Endodermal cell (in vitro differentiated cells): Measurements from ENCODE around the gene TSTD2. TPM values are rescaled to one million over a fixed set of nuclear protein-coding genes. Genes with fewer than 3 reads are reported as not detected.

Source experiments
- DNase-seq: peaks from one replicate; pipeline ENCODE4 v3.0.0-alpha.2; 2017
- H3K27ac ChIP-seq: 2 replicates; pipeline ENCODE4 v1.5.1; 2013; ENCODE audit warnings: mild to moderate bottlenecking, low read depth, low read length, moderate library complexity
- H3K27me3 ChIP-seq: 2 replicates; pipeline ENCODE4 v1.6.1; 2013; ENCODE audit warnings: mild to moderate bottlenecking, low read length, moderate library complexity; ENCODE audit not compliant: insufficient read depth, control insufficient read depth, poor library complexity, severe bottlenecking
- H3K36me3 ChIP-seq: 2 replicates; pipeline ENCODE4 v1.7.0; 2013; ENCODE audit warnings: mild to moderate bottlenecking, low read length, moderate library complexity; ENCODE audit not compliant: control insufficient read depth, insufficient read depth
- H3K4me1 ChIP-seq: one replicate; pipeline ENCODE4 v1.7.0; 2013; ENCODE audit warnings: low read length; ENCODE audit not compliant: control insufficient read depth, insufficient read depth
- H3K4me3 ChIP-seq: 2 replicates; pipeline ENCODE4 v1.5.1; 2013; ENCODE audit warnings: mild to moderate bottlenecking, low read length, moderate library complexity
- H3K9ac ChIP-seq: 2 replicates; pipeline ENCODE4 v1.6.1; 2013; ENCODE audit warnings: mild to moderate bottlenecking, low read length, moderate library complexity; ENCODE audit not compliant: poor library complexity, severe bottlenecking; ENCODE audit errors: extremely low read depth
- H3K9me3 ChIP-seq: 2 replicates; pipeline ENCODE4 v1.6.1; 2013; ENCODE audit warnings: mild to moderate bottlenecking, low read length, moderate library complexity; ENCODE audit not compliant: control insufficient read depth
- H3K27ac Mint-ChIP-seq: 2 replicates; pipeline ENCODE4 v1.8.0; 2020; ENCODE audit warnings: mixed read lengths
- H3K27me3 Mint-ChIP-seq: 2 replicates; pipeline ENCODE4 v1.8.0; 2021; ENCODE audit warnings: mild to moderate bottlenecking, mixed read lengths; ENCODE audit not compliant: insufficient read depth
- H3K36me3 Mint-ChIP-seq: 2 replicates; pipeline ENCODE4 v1.8.0; 2020; ENCODE audit warnings: low read depth, mixed read lengths
- H3K4me1 Mint-ChIP-seq: 2 replicates; pipeline ENCODE4 v1.8.0; 2020; ENCODE audit warnings: mixed read lengths
- H3K4me3 Mint-ChIP-seq: 2 replicates; pipeline ENCODE4 v1.8.0; 2020; ENCODE audit warnings: mild to moderate bottlenecking, moderate library complexity, mixed read lengths
- H3K9me3 Mint-ChIP-seq: 2 replicates; pipeline ENCODE4 v1.8.0; 2020; ENCODE audit warnings: mild to moderate bottlenecking, mixed read lengths
- WGBS, 2 experiments: methylation state at CpG; one replicate each; pipeline versions ENCODE4 v1.1.5 to v1.1.7; 2013; ENCODE audit warnings: missing lambda C conversion rate in 2 of 2, mixed read lengths in 1 of 2; ENCODE audit not compliant: insufficient coverage in 1 of 2, insufficient read length in 1 of 2; 5-methylcytosine and 5-hydroxymethylcytosine counted together
- total RNA-seq, 2 donors: library from RNA; stranded (reverse); fragmentation: NEBNext Ultra II Directional in 1 of 2; extraction: Animal tissue kit (Norgen Biotek cat#: 25700) in 1 of 2; gene quantifications; 2 replicates in 1 of 2; 3 replicates in 1 of 2; pipeline ENCODE4 v1.2.1, GENCODE V29; 2021
- TF ChIP-seq, protein P1 (sequence below): fragments of 200-600 bp; sonication (generic); conservative IDR thresholded peaks from 2 replicates; pipeline ENCODE4 v1.5.0; 2021; ENCODE audit warnings: antibody characterized with exemption, mild to moderate bottlenecking

Gene TSTD2
- total RNA-seq, 2 donors from 2014 or later: 23.0 TPM

DNA sequence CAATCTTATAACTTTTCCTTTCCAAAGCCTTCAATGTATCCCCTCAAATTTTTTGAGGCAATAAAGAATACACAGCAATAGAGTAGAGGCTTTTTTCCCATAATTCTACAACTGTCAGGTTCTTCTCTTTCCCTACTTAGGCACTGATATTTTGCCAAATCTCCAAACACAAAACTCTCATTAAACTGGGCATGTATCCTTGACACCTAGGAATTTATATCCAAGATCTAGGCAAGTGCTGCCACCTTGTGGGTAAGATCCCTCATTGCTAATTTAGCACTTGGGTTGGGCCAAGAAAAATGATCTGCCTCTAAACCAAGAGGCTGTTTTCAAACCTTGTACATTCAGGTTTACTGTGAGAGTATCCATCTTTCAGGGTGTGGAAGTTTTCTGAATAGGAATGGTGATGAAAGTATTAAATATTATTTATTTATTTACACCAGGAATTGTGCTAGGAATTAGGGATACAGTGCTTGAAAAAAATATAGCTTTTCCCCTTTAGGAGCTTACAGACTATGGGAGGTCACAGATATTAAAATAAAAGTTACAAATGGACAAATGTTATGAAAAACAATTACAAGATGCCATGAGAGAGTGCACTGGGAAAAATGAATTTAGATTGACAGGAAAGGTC, 17.6 kb downstream of the TSTD2 start:
- H3K4me3 ChIP-seq: no peak overlapping the region
- H3K4me1 ChIP-seq: no peaks in the 10 kb centered on the region
- H3K36me3 ChIP-seq: peaks cover 62% of the 10 kb centered on the region
- H3K27me3 ChIP-seq: no peaks in the 10 kb centered on the region
- Mint-ChIP-seq H3K27me3 (no peaks in the 10 kb centered on the region), H3K9me3 (peaks cover 8% of the 10 kb centered on the region), H3K4me1 (peaks cover 5% of the 10 kb centered on the region), H3K36me3 (peaks cover 70% of the 10 kb centered on the region), H3K27ac (no peak overlapping the region), H3K4me3 (no peak overlapping the region)
- no peak overlapping the region for H3K9ac ChIP-seq
- peak; percentile 81 for DNase-seq
- H3K9me3 ChIP-seq: peaks cover 10% of the 10 kb centered on the region
- TF ChIP-seq, protein P1, sequence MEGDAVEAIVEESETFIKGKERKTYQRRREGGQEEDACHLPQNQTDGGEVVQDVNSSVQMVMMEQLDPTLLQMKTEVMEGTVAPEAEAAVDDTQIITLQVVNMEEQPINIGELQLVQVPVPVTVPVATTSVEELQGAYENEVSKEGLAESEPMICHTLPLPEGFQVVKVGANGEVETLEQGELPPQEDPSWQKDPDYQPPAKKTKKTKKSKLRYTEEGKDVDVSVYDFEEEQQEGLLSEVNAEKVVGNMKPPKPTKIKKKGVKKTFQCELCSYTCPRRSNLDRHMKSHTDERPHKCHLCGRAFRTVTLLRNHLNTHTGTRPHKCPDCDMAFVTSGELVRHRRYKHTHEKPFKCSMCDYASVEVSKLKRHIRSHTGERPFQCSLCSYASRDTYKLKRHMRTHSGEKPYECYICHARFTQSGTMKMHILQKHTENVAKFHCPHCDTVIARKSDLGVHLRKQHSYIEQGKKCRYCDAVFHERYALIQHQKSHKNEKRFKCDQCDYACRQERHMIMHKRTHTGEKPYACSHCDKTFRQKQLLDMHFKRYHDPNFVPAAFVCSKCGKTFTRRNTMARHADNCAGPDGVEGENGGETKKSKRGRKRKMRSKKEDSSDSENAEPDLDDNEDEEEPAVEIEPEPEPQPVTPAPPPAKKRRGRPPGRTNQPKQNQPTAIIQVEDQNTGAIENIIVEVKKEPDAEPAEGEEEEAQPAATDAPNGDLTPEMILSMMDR: peak; percentile 89
- no peak overlapping the region for H3K27ac ChIP-seq

DNA sequence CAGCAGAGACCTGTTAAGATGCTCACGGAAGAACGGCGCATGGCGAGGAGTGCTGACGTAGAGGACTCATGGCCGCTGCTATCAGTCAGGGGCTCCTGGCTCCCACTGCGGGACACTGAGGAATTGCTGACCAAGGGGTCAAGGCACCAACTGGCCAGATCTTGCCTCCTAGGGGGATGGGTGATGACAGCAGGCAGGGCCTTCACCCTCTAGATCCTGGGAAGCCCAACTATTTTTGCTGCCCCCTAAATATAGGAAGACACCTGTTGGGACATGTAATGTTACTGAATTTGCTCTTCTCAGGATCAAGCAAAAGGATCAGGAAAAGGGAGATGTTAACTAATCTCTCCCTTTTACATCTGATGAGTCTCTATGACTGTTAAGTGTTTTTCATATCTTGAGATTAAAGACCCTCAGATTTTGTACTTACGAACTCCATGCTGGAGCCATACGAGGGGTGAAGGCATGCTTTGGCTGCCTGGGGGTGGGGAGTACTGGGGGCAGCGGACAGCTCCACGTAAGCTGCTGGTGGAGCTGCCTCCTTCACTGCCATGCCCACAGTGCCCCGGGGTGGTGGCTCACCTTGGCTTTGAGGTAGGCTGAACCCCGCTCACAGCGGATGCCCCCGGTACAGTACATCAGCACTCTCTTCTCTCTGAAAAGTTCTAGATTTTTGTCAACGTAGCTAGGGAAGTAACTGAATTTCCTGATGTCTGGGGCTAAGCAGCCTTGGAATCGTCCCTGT, 28.1 kb downstream of the TSTD2 start:
- Mint-ChIP-seq H3K4me3 (no peak overlapping the region), H3K4me1 (peaks cover under 1% of the 10 kb centered on the region), H3K27me3 (no peaks in the 10 kb centered on the region), H3K9me3 (no peaks in the 10 kb centered on the region), H3K36me3 (peaks cover 64% of the 10 kb centered on the region), H3K27ac (no peak overlapping the region)
- Histone ChIP-seq H3K4me3 (no peak overlapping the region), H3K9me3 (no peaks in the 10 kb centered on the region), H3K27me3 (no peaks in the 10 kb centered on the region), H3K9ac (no peak overlapping the region), H3K27ac (no peak overlapping the region), H3K4me1 (no peaks in the 10 kb centered on the region), H3K36me3 (peaks cover 84% of the 10 kb centered on the region)
- no peak for DNase-seq
- 94 to 96% methylated on average over 12 to 17 of the region's 17 CpGs for WGBS, 2 experiments
- TF ChIP-seq, protein P1: no peak

DNA sequence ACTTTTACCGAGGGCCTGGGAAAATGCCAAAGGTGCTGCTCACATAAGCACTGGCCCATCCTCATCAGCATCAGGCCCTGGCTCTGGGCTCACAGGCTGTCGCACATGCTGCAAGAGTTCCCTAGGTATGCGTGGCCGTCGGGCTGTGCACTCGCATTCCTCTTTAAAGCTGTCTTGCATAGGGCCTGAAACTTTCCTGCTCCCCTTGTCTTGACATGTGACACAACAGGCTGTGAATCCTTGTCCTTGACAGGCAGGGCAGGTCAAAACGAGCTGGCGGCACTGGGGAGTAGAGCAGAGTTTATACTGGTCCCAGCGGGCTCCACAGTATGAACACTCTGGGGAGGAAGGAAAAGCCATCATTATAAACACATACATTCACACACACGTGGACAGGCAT, 30.7 kb downstream of the TSTD2 start:
- TF ChIP-seq, protein P1: no peak
- Mint-ChIP-seq H3K4me1 (peaks cover 19% of the 10 kb centered on the region), H3K27me3 (peaks cover 4% of the 10 kb centered on the region), H3K4me3 (no peak overlapping the region), H3K9me3 (no peaks in the 10 kb centered on the region), H3K27ac (peak overlapping the region; percentile 6), H3K36me3 (peaks cover 51% of the 10 kb centered on the region)
- H3K36me3 ChIP-seq: peaks cover 71% of the 10 kb centered on the region
- no peak overlapping the region for H3K27ac ChIP-seq
- no peaks in the 10 kb centered on the region for H3K9me3 ChIP-seq
- no peak overlapping the region for H3K4me3 ChIP-seq
- 93 to 94% methylated on average over 7 to 10 of the region's 10 CpGs for WGBS, 2 experiments
- H3K9ac ChIP-seq: no peak overlapping the region
- no peaks in the 10 kb centered on the region for H3K27me3 ChIP-seq
- no peak for DNase-seq
- H3K4me1 ChIP-seq: peaks cover 6% of the 10 kb centered on the region
